GM21825 (cell line): ENCODE results near the gene GPR135.

ENCODE experiments used
- ATAC-seq: cut with Tn5 transposase; IDR thresholded peaks from one replicate; pipeline ENCODE4 v1.9.1; 2021; ENCODE audit warnings: mild to moderate bottlenecking, moderate library complexity; ENCODE audit not compliant: unreplicated experiment

Gene GPR135

GRCh38 chr14:59465316-59466135 lies at the start of gene GPR135:
Gene GPR135, minus strand, starts transcription at chr14:59465380. Its CDS starts 154 bp downstream, at chr14:59465226.
- peak; percentile 23 for ATAC-seq

DNA sequence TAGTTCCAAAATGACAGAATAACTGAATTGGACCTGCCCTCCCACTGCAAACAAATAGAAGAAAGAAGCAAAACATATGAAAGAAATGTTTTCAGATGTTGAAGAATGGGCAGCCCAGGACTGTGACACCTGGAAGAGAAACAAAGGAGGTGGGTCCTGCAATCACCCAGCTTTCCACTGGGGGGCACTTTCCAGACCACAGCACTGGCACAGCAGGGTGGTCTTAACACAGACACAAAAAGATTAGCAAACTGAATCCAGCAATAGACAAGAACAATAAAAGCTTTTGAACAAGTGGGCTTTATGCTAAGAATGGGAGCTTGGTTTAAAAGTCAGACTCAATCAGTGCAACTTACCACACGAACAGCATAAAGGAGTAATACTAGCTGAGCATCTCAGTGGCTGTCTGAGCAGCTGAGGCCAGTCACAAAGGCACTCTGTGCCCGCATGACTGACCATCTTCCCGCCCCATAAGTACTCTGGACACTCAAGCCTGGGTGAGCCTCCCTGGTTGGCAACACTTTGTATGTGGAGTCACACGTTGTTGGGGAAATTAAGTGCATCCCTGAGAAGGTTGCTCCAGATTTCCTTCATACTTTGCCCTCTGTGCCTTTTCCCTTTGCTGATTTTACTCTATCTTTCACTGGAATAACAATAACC lies 46.9 kb upstream of the GPR135 start:
- no peak for ATAC-seq

- ATAC-seq = no peak
Observed at GRCh38 chr14:59510966-59511365, 45.8 kb upstream of the GPR135 start.

DNA sequence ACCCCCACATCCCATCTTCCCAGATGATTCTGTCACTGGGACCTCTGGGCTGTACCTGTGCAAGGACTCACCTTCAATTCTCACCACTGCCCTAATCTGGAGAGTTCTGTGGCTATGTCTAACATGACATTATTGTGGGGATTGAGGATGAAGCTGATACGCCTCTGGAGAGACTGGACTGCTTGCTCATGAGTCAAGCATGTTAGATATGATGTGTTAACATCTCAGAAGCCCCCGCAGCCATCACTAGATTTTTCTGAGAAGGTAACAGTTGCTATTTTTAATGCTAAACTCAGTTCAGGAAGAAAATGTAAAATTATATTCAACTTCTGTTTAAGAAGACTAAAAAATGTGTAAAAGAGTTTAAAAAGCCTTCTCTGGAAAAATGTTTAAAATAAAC lies 44.8 kb upstream of the GPR135 start:
- no peak for ATAC-seq

- no peak for ATAC-seq
Observed at GRCh38 chr14:59509101-59509500, 43.9 kb upstream of the GPR135 start.

DNA sequence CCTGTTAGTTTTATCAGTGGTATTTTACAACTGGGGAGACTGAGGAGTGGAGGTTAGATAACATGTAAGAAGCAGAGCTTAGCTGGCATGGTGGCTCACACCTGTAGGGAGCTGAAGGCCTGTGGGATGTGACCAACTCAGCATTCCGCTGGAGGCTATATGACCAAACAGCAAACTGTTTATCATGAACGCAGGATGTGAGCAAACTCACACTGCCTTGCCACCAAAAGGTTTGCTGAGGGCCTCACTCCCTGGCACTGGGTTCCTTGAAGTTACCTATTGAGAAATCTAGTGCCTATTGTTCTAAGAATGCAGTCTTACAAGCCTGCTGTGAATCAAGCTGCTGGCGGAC lies 42.5 kb upstream of the GPR135 start:
- no peak for ATAC-seq

DNA sequence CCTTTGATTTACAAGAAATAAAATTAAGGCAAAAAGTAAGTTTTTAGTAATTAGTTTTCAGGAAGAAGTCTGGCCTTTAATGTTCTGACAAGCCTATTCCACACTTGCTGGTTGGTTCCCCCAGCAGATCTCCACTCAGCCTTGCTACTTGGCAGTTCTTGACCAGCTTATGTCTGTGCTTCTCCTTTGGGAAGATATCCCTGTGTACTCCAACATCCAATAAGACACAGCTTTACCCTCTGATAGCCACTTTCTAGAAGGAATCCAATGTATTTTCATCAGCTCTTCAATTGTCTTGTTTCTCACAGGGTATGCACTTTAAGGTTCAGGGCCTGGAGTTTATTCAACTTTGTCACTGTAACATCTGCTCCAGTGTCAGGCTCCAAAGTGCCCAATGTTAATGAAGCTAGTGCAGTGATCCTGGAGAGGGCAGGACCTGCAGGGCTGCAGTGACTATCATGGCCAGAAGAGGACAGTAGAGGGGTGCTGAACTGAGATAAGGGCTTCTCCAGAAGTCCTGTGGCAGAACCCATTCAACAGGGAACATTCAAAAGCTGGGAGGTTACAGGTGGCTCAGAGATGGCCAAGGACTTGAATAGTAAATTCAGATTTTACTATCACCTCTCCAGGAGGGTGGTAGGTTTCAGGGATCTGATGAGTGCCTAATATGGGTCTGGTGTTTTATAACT lies 42.0 kb upstream of the GPR135 start:
- peak; percentile 73 for ATAC-seq

DNA sequence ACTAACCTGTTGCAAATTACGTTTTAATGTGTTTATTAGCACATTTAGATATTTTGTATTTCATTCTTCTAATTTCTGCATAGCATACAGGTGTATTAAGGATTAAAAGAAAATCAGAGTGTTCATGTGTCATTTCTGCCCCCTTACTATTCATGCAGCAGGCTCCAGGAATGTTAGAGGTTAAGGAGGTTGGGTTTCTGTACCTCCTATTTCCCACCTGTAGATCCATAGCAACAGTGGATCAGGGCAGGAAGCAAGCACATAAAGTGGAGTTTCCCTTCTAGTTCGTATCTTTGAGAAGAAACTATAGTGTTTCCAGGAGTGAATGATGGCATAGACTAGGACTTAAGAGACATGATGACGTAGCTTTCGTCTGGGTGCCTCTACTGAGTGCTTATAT lies 38.1 kb upstream of the GPR135 start:
- no peak for ATAC-seq

- ATAC-seq = no peak
Observed at GRCh38 chr14:59500732-59501131, 35.6 kb upstream of the GPR135 start.

GRCh38 chr14:59492384-59492783 lies 27.2 kb upstream of the GPR135 start:
- no peak for ATAC-seq

DNA sequence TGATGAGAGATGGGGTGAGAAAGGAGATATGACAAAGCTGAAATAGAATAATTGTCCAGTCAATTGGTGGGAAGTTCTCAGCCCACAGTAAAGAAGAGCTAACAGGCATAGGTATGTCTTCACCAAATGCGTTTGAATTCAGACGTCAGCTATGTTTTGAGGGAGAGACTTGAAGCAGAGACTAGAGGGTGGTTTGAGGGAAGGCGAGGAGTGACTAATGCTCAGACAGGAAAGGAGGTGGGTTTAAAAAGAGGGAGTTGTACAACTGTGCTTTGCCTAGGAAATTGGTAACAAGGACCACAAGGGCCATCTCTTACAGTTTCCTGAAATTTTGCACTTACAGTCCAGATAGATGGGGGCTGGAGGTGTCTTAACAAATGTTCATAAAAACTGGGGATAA lies 25.6 kb upstream of the GPR135 start:
- no peak for ATAC-seq

DNA sequence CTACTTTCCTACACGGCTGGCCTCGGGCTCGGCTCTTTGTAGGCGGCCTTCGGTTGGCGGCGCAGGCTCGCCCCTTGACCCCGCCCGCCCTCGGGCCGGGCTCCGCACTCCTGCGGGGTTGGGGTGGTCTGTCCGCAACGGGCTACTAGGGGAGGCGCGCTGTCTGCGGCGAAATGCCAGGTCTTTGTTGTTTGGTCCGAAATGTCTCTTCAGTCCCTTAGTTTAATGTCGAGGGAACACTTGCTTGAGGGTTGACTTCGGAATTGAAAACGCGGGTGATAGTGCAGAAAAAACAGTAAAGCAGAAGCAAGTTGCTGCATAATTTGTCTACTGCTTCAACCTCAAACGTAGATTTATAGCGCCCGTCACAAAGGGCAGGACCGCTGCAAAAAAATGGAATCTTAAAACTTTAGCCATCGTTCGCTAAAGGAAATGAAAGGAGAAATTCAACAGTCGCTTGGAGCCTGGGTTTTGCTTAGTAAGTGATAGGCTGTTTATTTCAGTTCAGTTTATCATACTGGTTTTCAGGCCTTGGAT lies 19.5 kb upstream of the GPR135 start:
- peak; percentile 43 for ATAC-seq

- ATAC-seq = peak; percentile 84
Observed at GRCh38 chr14:59483819-59484638, 18.8 kb upstream of the GPR135 start, which contains the start of the genes JKAMP and L3HYPDH. Gene JKAMP, plus strand, starts transcription at chr14:59484517. Its CDS starts 73 bp downstream, at chr14:59484590. Gene L3HYPDH, minus strand, starts transcription at chr14:59484408. Its CDS starts 92 bp downstream, at chr14:59484316.

- no peak for ATAC-seq
Observed at GRCh38 chr14:59483363-59483762, 18.2 kb upstream of the GPR135 start.

DNA sequence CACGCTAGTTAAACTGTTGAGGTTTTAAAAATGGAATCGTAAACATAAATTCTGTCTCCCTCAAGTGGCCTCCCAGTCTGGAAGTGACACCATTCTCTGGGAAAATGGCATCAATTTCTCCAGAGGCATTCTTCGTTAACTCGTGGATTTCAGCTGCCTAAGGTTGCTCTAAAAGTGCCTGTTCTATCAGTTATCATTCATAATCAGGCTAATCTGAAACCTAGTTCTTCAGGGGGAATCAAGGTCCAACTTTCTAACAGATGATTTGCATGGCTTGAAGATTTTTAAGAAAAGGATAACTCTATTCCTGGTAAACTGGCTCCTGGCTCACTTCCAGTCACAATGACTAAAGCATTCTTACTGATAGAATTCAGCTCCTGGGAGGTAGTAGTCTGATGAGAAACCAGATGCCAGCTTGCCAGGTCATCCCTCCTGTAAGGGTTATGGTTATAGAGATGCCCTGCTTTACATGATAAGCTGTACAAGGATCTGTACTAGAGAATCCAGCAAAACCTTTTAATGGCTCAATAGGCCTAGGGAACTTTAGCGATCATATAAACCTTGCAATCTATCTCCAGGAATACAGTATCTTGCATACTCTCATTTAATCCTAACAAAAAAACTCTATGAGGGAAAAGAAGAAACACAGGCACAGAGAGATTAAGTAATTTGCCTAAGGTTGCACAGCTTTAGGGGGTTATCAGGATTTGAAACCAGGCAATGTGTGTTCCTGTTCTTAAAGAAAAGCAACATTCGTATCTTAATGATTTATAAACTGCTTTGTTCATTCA lies 17.6 kb upstream of the GPR135 start:
- no peak for ATAC-seq

DNA sequence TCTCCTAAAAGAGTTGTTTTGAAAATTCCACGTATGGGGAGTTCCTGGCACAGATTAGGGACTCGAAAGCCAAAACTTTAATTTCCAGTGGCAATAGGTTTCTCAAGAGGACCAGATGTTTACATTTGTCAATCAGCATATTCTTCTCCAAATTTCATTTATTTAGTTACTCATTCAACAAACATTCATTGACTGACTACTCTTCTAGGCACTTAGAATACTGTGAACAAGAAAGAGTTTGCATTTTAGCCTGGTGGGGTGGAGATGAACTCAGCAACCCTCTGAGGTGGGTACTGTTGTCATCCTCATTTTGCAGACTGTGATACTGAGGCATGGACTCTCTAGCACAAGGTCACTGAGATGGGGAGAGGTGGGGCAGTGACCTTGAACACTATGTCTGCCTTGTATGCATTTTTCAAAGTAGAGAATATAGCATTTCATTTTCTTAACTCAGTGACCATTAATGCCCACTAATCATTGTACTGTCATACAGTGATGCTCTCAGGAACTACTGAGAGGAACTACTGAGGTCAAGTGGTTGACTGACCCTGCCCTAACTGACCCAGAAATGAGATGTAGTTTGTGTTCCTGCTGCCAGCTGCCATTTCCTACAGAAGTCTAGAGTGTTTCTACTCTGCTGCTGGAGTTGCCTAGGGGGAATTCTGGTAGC lies 16.8 kb upstream of the GPR135 start:
- no peak for ATAC-seq

DNA sequence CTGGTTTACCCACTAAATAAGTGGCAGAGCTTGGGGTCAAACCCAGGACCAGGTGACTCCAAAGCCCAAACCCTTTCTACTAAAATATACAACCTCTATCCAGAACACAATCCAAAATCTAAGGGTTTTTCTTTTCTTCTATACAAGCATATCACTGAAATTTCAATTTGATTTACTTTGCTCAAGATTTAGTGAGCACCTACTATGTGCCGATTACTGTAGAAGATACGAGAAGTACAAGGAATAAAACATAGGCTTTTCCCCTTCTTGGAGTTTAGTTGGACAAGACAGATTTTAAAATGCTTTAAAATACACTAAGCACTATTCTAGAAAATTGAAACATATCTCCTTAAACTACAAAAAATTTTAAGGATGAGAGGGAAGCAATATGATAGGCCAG lies 16.2 kb upstream of the GPR135 start:
- no peak for ATAC-seq

- ATAC-seq = no peak
Observed at GRCh38 chr14:59480166-59480565, 15.0 kb upstream of the GPR135 start.

DNA sequence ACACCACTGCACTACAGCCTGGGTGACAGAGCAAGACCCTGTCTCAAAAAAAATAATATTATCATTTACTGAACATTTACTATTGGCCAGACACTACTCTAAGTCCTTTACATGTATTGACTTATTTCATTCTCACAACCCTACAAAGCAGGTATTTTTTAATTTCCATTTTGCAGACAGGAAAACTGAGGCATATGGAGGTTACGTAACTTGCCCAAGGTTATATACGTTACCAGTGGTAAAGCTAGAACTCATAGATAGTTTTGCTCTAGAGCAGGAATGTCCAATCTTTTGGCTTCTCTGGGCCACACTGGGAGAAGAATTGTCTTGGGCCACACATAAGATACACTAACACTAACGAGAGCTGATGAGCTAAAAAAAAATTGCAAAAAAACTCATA lies 13.4 kb upstream of the GPR135 start:
- no peak for ATAC-seq
